HepG2 (cell line): ENCODE data around the gene LRRC28. TPM values are rescaled to one million over a fixed set of nuclear protein-coding genes. Genes with fewer than 3 reads are reported as not detected.

Experiments
- ATAC-seq: fragments of 200-7000 bp; cut with Tn5 transposase; 3 replicates; pipeline ENCODE4 v1.9.1; 2020; ENCODE audit warnings: mild to moderate bottlenecking, moderate library complexity
- BruUV-seq: library from RNA; stranded (reverse); fragments of 400-500 nt; replicated peaks from 2 replicates; lab custom pipeline; 2021; lab: Mats Ljungman, UMichigan
- CTCF ChIA-PET: fragments of 300-600 bp; formaldehyde crosslinking; extraction: SDS; loops from one replicate; lab custom pipeline; 2021; ENCODE audit warnings: low total read pairs, inconsistent platforms, low intra/inter-chr PET ratio; lab: Yijun Ruan, JAX
- POLR2A ChIA-PET: fragments of 350-600 bp; sonication (Branson Sonifier 250); formaldehyde crosslinking; loops from one replicate; lab custom pipeline; 2020; ENCODE audit warnings: antibody characterized with exemption, inconsistent platforms; lab: Yijun Ruan, JAX
- DNase-seq: peaks from one replicate; pipeline ENCODE4 v3.0.0-alpha.2; 2015; ENCODE audit warnings: low spot score
- FAIRE-seq: peaks from 3 replicates; lab custom pipeline; 2011; peaks lifted over from hg19 to GRCh38; lab: Jason Lieb, UNC
- H2AFZ ChIP-seq: one replicate; pipeline ENCODE4 v1.6.1; 2011; ENCODE audit warnings: low read length, inconsistent platforms
- H3K27ac ChIP-seq: fragments of 300-600 bp; 3 replicates; pipeline ENCODE4 v1.8.0; 2011; ENCODE audit warnings: mixed run types, mild to moderate bottlenecking, mixed read lengths, low read length, inconsistent platforms; ENCODE audit not compliant: insufficient read depth; ENCODE audit errors: extremely low read length
- H3K27me3 ChIP-seq, 2 experiments: fragments of 200-600 bp in 1 of 2; 2 replicates in 1 of 2; 3 replicates in 1 of 2; pipeline versions ENCODE4 v1.6.0 to v1.8.0; 2011; ENCODE audit warnings: low read length in 2 of 2, mild to moderate bottlenecking in 2 of 2, moderate library complexity in 2 of 2, inconsistent platforms in 1 of 2; ENCODE audit not compliant: insufficient read depth in 2 of 2, control insufficient read depth in 1 of 2
- H3K36me3 ChIP-seq, 2 experiments: fragments of 200-600 bp in 1 of 2; replicated peaks in 1 of 2; 2 replicates in 1 of 2; 3 replicates in 1 of 2; pipeline versions ENCODE4 v1.5.1 to v1.8.0; 2011; ENCODE audit warnings: low read length in 2 of 2, inconsistent platforms in 1 of 2; ENCODE audit not compliant: insufficient read depth in 2 of 2, control insufficient read depth in 1 of 2
- H3K4me1 ChIP-seq: 2 replicates; pipeline ENCODE4 v1.5.1; 2012; ENCODE audit warnings: low read length, inconsistent platforms; ENCODE audit not compliant: insufficient read depth
- H3K4me2 ChIP-seq: 2 replicates; pipeline ENCODE4 v1.6.0; 2011; ENCODE audit warnings: low read depth, low read length, inconsistent platforms
- H3K4me3 ChIP-seq, 3 experiments: fragments of 200-600 bp in 1 of 3; sonication (generic), shearing (Covaris generic) in 1 of 3; replicated peaks in 1 of 3; 2 replicates each; pipeline ENCODE4 v1.5.1; 2011 to 2016; ENCODE audit warnings: low read length in 3 of 3, inconsistent platforms in 2 of 3, low read depth in 2 of 3, mild to moderate bottlenecking in 2 of 3, control low read depth in 1 of 3, mixed read lengths in 1 of 3; ENCODE audit not compliant: insufficient read depth in 1 of 3
- H3K79me2 ChIP-seq: one replicate; pipeline ENCODE4 v1.6.1; 2011; ENCODE audit warnings: low read length, inconsistent platforms; ENCODE audit not compliant: insufficient read depth
- H3K9ac ChIP-seq: 2 replicates; pipeline ENCODE4 v1.6.0; 2011; ENCODE audit warnings: mild to moderate bottlenecking, low read depth, low read length, inconsistent platforms; ENCODE audit not compliant: insufficient read depth
- H3K9me3 ChIP-seq: 2 replicates; pipeline ENCODE4 v1.5.1; 2012; ENCODE audit warnings: mild to moderate bottlenecking, low read length
- H4K20me1 ChIP-seq: 2 replicates; pipeline ENCODE4 v1.6.0; 2011; ENCODE audit warnings: inconsistent platforms, mild to moderate bottlenecking, low read length, moderate library complexity; ENCODE audit not compliant: insufficient read depth
- PHF8 ChIP-seq: sonication (generic); formaldehyde crosslinking; IDR thresholded peaks from 2 replicates; pipeline ENCODE4 v1.5.0; 2020; ENCODE audit warnings: missing genetic modification reagents
- STAT6 ChIP-seq: sonication (generic); formaldehyde crosslinking; IDR thresholded peaks from 2 replicates; pipeline ENCODE4 v1.4.0; 2020; ENCODE audit warnings: missing genetic modification reagents, mild to moderate bottlenecking, borderline replicate concordance
- ZBED4 ChIP-seq: sonication (generic); formaldehyde crosslinking; IDR thresholded peaks from 2 replicates; pipeline ENCODE4 v1.4.0; 2020; ENCODE audit warnings: missing genetic modification reagents, borderline replicate concordance
- ZNF557 ChIP-seq: sonication (generic); formaldehyde crosslinking; IDR thresholded peaks from 2 replicates; pipeline ENCODE4 v1.4.0; 2020; ENCODE audit warnings: missing genetic modification reagents
- WGBS: methylation state at CpG from one replicate; pipeline ENCODE4 v1.1.6; 2017; ENCODE audit warnings: low lambda C conversion rate; 5-methylcytosine and 5-hydroxymethylcytosine counted together
- in situ Hi-C: cut with HindIII; loops from 2 replicates; pipeline ENCODE4 v1.10.0; 2017; ENCODE audit warnings: low pct_unique_long_range_greater_than_20kb; ENCODE audit not compliant: extremely low pct_ligation_motif_present
- intact Hi-C: fragments of 100-400 bp; cut with micrococcal nuclease; formaldehyde crosslinking; loops from one replicate; pipeline ENCODE4 v1.10.0; 2022; ENCODE audit not compliant: unreplicated experiment
- polyA plus RNA-seq, 8 experiments: library from polyadenylated mRNA; depleted of rRNA in 3 of 8; stranded (reverse) in 7 of 8; unstranded in 1 of 8; fragments of >200 nt; fragmentation: Illumina TruSeq in 4 of 8; extraction: Trizol in 4 of 8; gene quantifications; 2 replicates each; pipeline versions ENCODE4 v1.2.1 to v1.2.3, GENCODE V29; 2011 to 2016; ENCODE audit warnings: low read depth in 4 of 8, missing spikeins in 1 of 8, mixed read lengths in 1 of 8; ENCODE audit not compliant: insufficient read depth in 1 of 8
- total RNA-seq, 5 experiments: library from RNA; depleted of rRNA; stranded (reverse); fragments of >200 nt; fragmentation: Illumina TruSeq; extraction: Trizol; gene quantifications; 2 replicates each; pipeline ENCODE4 v1.2.3, GENCODE V29; 2016; ENCODE audit warnings: low read depth in 1 of 5

LRRC28 gene
- total and polyA plus RNA-seq, 2 of the 13 experiments (the other 11 are each of a cell fraction or from before 2014, with no cell fraction given), result 17.5 to 21.3 TPM

GRCh38 chr15:99310745-99311144 is 59.5 kb downstream of the LRRC28 start (continued):
- no peak for TF ChIP-seq STAT6 (CRISPR knock-in tag)

- Histone ChIP-seq H3K36me3 (no peaks in the 10 kb centered on the region), H3K79me2 (no peaks in the 10 kb centered on the region), H3K4me1 (peaks cover 12% of the 10 kb centered on the region), H3K4me2 (no peak overlapping the region), H3K4me3 (no peak overlapping the region), H3K9ac (no peak overlapping the region), H3K27ac (no peak overlapping the region), H3K9me3 (no peaks in the 10 kb centered on the region), H2AFZ (no peak overlapping the region), H3K27me3 (no peaks in the 10 kb centered on the region), H4K20me1 (no peaks in the 10 kb centered on the region)
- ChIA-PET CTCF (no interaction called here), POLR2A (no interaction called here)
- intact Hi-C loops, result no loop called here
- no TSS peak for BruUV-seq
- no peak for TF ChIP-seq ZNF557 (CRISPR knock-in tag)
- no peak for TF ChIP-seq PHF8
- no peak for TF ChIP-seq ZBED4 (CRISPR knock-in tag)
- WGBS, result 100% methylated on average over 2 of the region's 2 CpGs
- DNase-seq, result no peak
- no peak for ATAC-seq
- no peak for FAIRE-seq
- in situ Hi-C loops, result no loop called here
Observed at GRCh38 chr15:99312228-99312627, 60.9 kb downstream of the LRRC28 start.
